GM10847 (cell line): ENCODE data around the gene SEC16B.

Source experiments
- POLR2A ChIP-seq: IDR thresholded peaks from 2 replicates; pipeline ENCODE4 v1.6.1; 2011; ENCODE audit not compliant: insufficient read length; ENCODE audit errors: extremely low read depth

SEC16B gene

DNA sequence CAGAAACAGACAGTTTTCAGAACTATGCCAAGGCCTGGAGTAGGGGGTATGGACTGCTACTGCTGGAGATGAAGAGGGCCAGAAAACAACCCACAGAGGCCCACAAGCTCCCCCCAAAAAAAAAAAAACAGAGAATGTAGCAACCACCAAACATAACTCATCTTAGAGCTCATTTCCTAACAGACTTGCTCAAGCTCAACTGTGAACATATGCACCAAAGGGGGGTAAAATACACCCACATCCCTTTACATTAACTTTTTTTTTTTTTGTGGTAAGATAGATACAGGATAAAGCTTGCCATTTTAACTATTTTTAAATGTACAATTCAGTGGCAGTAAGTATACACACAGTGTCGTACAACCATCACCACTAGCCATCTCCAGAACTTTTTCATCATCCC lies 36.0 kb downstream of the SEC16B start:
- no peak for TF ChIP-seq POLR2A

- no peak for TF ChIP-seq POLR2A
Observed at GRCh38 chr1:177932123-177932522, 37.7 kb downstream of the SEC16B start.

DNA sequence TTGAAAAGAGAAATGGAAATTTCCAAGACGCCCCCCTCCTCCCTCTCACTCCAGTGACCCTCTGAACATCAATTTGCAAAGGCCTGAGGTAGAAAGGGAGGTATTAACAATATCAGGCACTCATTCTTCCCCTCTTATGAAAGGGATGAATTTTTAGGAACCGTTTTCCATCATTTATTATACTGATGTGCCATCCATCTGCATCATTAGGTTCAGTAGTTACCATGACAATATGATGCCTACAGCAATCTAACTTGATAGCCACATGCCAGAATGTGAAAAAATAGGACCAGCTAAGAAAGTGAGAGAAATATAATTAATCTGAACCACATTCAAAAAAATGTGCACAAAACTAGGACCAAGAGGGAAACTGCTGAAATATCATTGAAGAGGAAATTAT lies 40.9 kb downstream of the SEC16B start:
- TF ChIP-seq POLR2A: no peak

GRCh38 chr1:177928194-177928593 lies 41.7 kb downstream of the SEC16B start:
- no peak for TF ChIP-seq POLR2A

- TF ChIP-seq POLR2A: no peak
Observed at GRCh38 chr1:177927021-177927596, 42.7 kb downstream of the SEC16B start.

DNA sequence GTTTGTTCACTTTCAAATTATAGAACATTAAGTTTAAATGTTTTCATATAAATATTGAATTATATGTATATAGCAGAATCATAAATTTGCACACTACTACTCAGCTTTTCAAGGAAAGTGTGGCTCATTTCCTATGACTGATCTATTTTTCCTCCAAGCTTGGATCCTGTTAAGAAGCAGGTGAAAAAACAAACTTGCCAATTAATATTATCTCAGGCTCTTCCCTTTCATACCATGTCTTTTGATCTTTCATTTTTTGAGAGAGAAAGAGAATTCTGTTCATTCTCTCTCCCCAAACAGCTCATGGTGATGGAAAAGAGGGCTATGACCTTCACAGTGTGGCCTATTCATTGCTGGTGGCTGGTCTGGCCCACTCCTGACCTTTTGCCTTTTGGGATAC lies 43.7 kb downstream of the SEC16B start:
- TF ChIP-seq POLR2A: no peak

GRCh38 chr1:177925006-177925405 lies 44.9 kb downstream of the SEC16B start:
- no peak for TF ChIP-seq POLR2A

- TF ChIP-seq POLR2A: no peak
Observed at GRCh38 chr1:177923441-177923840, 46.4 kb downstream of the SEC16B start.

DNA sequence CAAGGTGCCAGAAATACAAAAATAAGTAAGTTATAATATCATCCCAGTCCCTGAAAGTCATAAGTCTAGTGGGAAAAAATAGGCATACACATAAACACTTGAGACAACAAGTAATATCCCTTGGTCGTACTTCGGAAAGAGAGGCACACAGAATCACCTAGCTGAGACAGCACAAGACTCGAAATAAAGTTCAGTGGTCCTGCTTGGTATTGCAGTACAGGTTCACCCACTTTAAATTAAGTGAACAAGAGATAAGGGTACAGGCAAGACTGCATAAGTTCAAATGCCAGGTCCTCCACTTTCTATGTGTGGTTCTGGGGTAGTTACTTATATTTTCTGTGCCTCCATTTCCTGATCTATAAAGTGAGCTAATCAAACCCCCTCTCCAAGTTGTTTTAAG lies 47.6 kb downstream of the SEC16B start:
- TF ChIP-seq POLR2A: no peak

DNA sequence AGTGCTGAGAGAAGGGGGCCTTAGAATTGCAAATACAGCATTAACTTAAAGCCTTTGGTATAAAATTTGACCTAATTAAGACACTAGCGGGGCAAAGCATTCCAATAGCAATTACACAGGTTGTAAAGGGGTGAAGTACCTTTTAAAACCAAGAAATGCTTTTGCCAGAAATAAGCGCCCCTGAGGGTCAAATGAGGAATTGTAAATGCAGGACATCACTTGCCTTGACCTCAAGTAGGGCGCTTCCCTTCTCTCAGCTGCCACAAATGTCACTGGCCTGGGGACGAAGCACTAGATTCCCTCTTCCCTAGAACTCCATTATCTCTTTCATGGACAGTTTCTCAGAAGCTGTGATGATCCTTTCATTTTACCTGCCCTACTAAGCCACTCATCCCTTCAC lies 48.3 kb downstream of the SEC16B start:
- no peak for TF ChIP-seq POLR2A

DNA sequence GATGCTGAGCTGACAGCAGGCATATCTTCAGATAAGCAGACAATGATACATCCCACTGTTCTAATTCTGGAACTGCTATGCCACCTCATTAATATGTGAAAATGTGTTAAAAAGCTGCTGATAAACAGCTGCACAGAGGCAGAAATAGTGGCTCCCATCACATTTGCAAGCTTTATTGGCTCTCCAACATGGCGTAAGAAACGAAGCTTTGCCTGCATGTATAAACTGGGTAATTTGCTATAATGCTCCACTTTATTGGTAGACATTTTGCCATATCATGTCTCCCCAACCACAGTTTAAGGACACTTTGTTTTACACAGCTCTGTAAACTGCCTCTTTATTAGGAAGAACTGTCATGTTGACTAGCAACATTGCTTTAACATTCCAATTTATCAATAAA lies 49.8 kb downstream of the SEC16B start:
- TF ChIP-seq POLR2A: no peak

DNA sequence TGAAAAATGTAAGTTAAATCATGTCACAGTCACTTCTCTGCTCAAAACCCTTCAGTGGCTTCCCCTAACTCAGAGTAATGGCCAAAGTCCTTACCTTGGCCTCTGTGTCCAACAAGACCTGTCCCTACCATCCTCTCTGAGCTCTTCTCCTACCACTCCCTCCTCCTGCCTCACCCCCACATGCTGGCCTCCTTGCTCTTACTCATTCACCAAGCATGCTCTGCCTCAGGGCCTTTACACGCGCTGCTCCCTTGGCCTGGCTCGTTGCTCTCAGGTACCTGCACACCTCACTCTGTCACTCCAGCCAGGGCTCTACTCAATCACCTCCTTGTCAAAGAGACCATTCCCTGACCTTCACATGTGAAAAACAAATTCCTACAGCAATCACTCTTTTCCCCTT lies 54.2 kb downstream of the SEC16B start:
- no peak for TF ChIP-seq POLR2A

- no peak for TF ChIP-seq POLR2A
Observed at GRCh38 chr1:177914603-177915002, 55.3 kb downstream of the SEC16B start.

DNA sequence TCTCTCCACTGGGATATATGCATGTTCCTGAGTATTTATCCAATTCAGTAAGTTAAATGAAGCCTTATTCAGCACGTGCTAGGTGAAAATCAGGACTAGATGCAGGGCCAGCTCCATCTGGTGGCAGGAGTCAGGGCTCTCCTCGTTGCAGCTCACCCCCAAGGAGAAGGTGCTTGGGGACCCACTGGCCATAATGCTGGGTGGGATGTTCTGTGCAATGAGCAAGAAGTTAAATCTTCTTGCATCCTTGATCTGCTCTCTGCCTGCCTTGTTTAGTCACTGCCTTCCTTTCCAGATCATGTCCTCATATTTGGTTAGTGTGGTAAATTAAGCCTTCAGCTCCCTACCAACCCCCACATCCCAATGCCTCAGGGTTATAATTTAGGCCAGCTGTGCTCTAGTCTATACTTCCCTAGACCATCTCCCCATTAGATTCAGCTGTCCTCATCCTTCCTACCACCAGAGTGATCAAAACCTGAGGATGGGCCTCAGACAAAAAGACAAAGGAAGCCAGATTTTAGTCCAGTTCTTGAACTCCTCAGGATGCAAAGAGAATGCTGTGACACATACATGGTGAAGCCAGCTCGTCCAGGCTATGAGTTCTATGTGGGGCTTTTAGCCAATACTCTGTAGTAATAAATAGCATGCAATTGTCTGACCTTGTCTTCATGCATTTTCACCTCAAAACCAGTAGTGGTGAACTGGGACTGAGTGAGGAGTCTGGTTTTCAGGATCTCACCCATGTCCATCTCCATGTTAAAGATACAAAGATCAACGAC lies 55.9 kb downstream of the SEC16B start:
- no peak for TF ChIP-seq POLR2A

DNA sequence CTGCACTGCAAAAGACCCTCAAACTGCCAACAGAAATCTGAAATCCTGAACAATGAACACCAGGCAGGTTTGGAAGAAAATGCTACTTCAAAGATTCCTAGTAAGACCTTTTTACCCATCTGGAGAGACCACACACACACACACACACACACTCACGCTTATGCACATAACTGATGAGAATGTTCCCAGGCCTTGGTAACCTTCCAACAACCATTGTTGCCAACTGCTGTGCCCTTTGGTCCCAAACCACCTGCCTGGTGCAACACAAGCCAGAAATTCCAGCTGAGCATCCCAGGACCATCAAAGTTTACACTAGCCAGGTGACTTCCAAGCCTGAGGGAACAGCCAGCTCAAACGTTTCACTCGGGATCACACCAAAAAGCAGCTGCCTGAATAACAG lies 56.9 kb downstream of the SEC16B start:
- TF ChIP-seq POLR2A: no peak

- no peak for TF ChIP-seq POLR2A
Observed at GRCh38 chr1:177909416-177909815, 60.4 kb downstream of the SEC16B start.

GRCh38 chr1:177907000-177907399 lies 62.9 kb downstream of the SEC16B start:
- no peak for TF ChIP-seq POLR2A
